AG04450 (cell line): ENCODE measurements around the gene SLC29A4. TPM values are rescaled to one million over a fixed set of nuclear protein-coding genes. Genes with fewer than 3 reads are reported as not detected.

ENCODE experiments used
- CTCF ChIA-PET: fragments of 300-600, 350-600 bp; formaldehyde crosslinking; extraction: SDS; loops from one replicate; lab custom pipeline; 2022; ENCODE audit warnings: antibody characterized with exemption, inconsistent platforms; lab: Charles Lee
- POLR2A ChIA-PET: fragments of 350-600 bp; formaldehyde crosslinking; extraction: SDS; loops from one replicate; lab custom pipeline; 2021; ENCODE audit warnings: antibody characterized with exemption, inconsistent platforms; lab: Yijun Ruan, JAX
- DNase-seq: peaks from one replicate; pipeline ENCODE4 v3.0.0-alpha.2; 2011; ENCODE audit warnings: low read depth, low spot score
- H3K27ac ChIP-seq: one replicate; pipeline ENCODE4 v1.5.1; 2012; ENCODE audit warnings: low read depth, low read length, control low read depth
- H3K27me3 ChIP-seq: one replicate; pipeline ENCODE4 v1.6.0; 2012; ENCODE audit warnings: low read length; ENCODE audit not compliant: control insufficient read depth, insufficient read depth
- H3K4me3 ChIP-seq: 2 replicates; pipeline ENCODE4 v1.5.1; 2011; ENCODE audit warnings: mild to moderate bottlenecking, low read depth, low read length, control low read depth
- H3K9me3 ChIP-seq: 2 replicates; pipeline ENCODE4 v1.5.1; 2012; ENCODE audit warnings: low read length; ENCODE audit not compliant: control insufficient read depth, insufficient read depth
- polyA plus RNA-seq: library from polyadenylated mRNA; depleted of rRNA; stranded (reverse); fragments of >200 nt; gene quantifications from 2 replicates; pipeline ENCODE4 v1.2.3, GENCODE V29; 2011
- TF ChIP-seq, protein P1 (sequence below): IDR thresholded peaks from 2 replicates; pipeline ENCODE4 v1.5.1; 2011; ENCODE audit warnings: low read depth, low read length, control low read depth, inconsistent platforms

SLC29A4 gene
- polyA plus RNA-seq, 1 experiment = 4.5 TPM

DNA sequence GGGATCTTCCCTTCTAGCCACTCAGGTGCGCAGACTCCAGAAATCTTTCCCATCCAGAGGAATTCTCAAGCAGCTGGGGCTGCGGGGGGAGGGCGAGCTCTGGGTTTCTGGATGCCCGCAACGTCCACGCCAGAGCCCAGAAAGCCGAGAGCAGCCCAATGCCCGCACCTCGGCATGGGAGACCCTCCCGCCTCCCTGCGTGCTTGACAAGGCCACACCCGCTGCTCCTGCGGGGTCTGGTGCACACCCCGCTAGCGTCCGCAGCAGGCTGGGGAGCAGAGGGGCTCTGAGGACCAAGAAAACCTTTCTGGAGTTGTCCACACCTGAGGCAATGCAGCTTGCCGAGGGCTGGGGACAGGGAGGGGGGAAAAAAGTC lies 66.2 kb downstream of the SLC29A4 start:
- DNase-seq = no peak
- ChIA-PET CTCF (no interaction called here), POLR2A (no interaction called here)
- H3K9me3 ChIP-seq = peaks cover 22% of the 10 kb centered on the region
- no peak overlapping the region for H3K27ac ChIP-seq
- TF ChIP-seq, protein P1, sequence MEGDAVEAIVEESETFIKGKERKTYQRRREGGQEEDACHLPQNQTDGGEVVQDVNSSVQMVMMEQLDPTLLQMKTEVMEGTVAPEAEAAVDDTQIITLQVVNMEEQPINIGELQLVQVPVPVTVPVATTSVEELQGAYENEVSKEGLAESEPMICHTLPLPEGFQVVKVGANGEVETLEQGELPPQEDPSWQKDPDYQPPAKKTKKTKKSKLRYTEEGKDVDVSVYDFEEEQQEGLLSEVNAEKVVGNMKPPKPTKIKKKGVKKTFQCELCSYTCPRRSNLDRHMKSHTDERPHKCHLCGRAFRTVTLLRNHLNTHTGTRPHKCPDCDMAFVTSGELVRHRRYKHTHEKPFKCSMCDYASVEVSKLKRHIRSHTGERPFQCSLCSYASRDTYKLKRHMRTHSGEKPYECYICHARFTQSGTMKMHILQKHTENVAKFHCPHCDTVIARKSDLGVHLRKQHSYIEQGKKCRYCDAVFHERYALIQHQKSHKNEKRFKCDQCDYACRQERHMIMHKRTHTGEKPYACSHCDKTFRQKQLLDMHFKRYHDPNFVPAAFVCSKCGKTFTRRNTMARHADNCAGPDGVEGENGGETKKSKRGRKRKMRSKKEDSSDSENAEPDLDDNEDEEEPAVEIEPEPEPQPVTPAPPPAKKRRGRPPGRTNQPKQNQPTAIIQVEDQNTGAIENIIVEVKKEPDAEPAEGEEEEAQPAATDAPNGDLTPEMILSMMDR = no peak
- H3K4me3 ChIP-seq = no peak overlapping the region
- H3K27me3 ChIP-seq = no peaks in the 10 kb centered on the region

DNA sequence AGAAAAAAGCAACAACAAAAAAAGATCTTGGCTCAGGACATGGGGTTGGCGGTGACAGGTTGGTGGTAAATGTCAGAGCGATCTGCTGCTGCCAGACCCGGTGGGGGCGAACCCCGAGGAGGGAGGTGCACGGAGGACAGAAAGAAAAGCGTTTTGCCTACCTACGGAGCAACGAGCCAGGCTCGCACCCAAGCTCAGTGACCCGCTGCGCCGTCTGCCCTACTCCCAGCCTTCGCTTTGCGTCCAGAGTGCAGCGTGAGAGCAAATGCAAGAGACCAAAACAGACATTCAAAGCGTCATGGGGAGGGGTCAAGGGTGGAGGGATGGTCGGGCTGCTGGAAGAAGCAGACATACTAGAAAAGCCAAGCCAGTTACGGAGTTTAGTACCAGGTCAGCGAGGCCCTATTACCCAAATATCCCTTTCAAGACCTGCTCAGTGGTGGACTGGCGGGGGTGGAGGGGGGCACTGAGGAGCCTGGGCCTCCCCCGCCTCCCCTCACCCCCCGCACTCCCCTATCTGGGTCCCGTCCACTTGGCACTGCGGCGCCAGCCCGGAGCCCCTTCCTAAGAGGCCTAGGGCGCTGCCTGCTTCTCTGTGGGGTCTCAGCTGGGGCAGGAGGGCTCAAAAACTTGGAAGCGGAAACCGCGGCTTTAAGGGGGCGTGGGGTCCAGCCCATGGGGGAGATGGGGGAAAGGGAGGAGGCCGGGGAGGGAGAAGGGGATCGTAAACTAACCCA lies 66.9 kb downstream of the SLC29A4 start:
- POLR2A ChIA-PET = no interaction called here

DNA sequence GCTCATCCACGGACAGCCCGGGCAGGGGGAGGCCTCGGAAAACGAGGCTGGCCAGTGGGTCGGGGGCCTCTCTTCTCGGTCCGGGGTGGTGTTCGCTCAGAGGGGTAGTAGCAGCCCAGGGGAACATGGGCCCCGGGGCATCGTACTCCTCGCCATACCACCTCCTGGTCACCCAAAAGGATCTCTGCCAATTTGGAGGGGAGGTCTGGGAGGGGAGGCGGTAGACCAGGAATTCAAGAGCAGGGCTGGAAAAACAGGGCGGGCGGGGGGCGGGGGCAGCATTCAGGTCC lies 67.4 kb downstream of the SLC29A4 start:
- Histone ChIP-seq H3K9me3 (peaks cover 12% of the 10 kb centered on the region), H3K27ac (no peak overlapping the region), H3K27me3 (no peaks in the 10 kb centered on the region), H3K4me3 (no peak overlapping the region)
- ChIA-PET POLR2A (no interaction called here), CTCF (no interaction called here)
- TF ChIP-seq, protein P1 = no peak
- no peak for DNase-seq

More for the DNA sequence above, 66.9 kb downstream of the SLC29A4 start:
- Histone ChIP-seq H3K4me3 (no peak overlapping the region), H3K27me3 (no peaks in the 10 kb centered on the region), H3K27ac (no peak overlapping the region), H3K9me3 (peaks cover 17% of the 10 kb centered on the region)
- DNase-seq = no peak
- CTCF ChIA-PET = no interaction called here
- TF ChIP-seq, protein P1 = no peak

DNA sequence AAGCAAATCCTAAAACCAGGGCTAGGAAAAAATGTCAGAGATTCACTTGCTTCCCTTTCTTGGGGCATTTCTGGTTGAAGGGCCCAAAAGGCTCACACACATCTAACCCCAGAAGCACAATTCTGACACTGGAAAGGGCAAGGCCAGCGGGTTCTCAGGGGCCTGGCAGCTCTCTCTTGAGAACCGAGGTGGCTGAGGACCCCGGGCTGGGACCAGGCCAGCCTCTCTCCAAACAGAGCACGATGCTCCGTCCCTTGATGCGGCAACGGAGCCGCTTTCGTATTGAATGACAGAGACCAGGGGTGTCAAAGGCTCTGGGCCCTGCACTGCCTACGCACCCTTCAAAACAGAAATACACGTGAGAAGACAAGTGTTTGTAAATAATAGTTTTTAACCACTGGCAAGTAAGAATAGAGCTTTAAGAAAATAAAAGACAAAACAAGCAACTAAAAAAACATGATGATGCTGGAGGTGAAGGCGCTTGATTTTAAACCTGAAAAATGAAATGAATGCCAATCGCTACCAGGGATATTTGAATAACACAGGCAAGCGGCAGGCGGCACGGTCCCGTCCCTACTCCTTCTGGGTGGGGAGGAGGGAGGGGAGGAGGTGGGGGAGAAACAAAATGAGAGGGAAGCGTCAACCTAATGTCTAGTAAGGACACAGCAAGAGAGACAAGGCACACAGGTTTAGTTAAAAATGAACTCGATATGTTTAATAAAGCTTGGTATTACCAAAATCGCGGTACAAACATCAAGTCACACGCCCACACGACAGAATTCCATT lies 68.0 kb downstream of the SLC29A4 start:
- no peak overlapping the region for H3K27ac ChIP-seq
- TF ChIP-seq, protein P1 = no peak
- H3K9me3 ChIP-seq = peaks cover 7% of the 10 kb centered on the region; the same call in 1 of the 2 replicates
- ChIA-PET POLR2A (interaction anchor here (0.6 kb wide), 1 partner anchor 8 kb away, joined by 3 read pairs; no protein-coding TSS in a partner anchor), CTCF (interaction anchor here (1.4 kb wide), 1 partner anchor 15 kb away, joined by 7 read pairs; no protein-coding TSS in a partner anchor)
- no peak overlapping the region for H3K4me3 ChIP-seq
- DNase-seq = no peak
- no peaks in the 10 kb centered on the region for H3K27me3 ChIP-seq
